GM18907 (cell line): ENCODE results near the gene FAM222B.

Experiments
- ATAC-seq: cut with Tn5 transposase; IDR thresholded peaks from one replicate; pipeline ENCODE4 v1.9.1; 2021; ENCODE audit warnings: mild to moderate bottlenecking, moderate library complexity; ENCODE audit not compliant: unreplicated experiment

The FAM222B gene

GRCh38 chr17:28777178-28777577 is 65.4 kb downstream of the FAM222B start:
- ATAC-seq = no peak

GRCh38 chr17:28774206-28774605 is 68.4 kb downstream of the FAM222B start:
- ATAC-seq = no peak

GRCh38 chr17:28773736-28774135 is 68.9 kb downstream of the FAM222B start:
- ATAC-seq = no peak

GRCh38 chr17:28765038-28765437 is 77.6 kb downstream of the FAM222B start:
- no peak for ATAC-seq

DNA sequence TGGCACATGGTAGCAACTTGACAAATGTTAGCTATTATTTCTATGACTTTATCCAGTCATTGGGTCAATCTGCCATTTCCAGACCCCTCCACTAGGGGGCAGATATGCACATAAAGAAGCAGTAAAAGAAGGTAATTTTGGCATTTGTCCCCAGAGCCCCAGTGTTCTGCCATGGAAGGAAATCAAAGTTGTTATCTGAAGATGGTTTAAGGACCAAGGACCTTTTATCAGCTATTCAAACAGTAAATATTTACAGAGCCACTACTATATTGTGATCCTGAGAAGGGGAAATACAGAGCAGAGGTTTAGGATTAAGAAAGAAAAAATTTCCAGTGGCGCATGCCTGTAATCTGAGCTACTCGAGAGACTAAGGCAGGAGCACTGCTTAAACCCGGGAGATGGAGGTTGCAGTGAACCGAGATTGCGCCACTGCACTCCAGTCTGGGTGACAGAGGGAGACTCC is 78.8 kb downstream of the FAM222B start:
- ATAC-seq = peak; percentile 43

GRCh38 chr17:28763137-28763799 is 79.3 kb downstream of the FAM222B start:
- ATAC-seq = peak; percentile 54

GRCh38 chr17:28760601-28761562 is 81.7 kb downstream of the FAM222B start:
- ATAC-seq = no peak

GRCh38 chr17:28759256-28759865 is 83.2 kb downstream of the FAM222B start:
- no peak for ATAC-seq

DNA sequence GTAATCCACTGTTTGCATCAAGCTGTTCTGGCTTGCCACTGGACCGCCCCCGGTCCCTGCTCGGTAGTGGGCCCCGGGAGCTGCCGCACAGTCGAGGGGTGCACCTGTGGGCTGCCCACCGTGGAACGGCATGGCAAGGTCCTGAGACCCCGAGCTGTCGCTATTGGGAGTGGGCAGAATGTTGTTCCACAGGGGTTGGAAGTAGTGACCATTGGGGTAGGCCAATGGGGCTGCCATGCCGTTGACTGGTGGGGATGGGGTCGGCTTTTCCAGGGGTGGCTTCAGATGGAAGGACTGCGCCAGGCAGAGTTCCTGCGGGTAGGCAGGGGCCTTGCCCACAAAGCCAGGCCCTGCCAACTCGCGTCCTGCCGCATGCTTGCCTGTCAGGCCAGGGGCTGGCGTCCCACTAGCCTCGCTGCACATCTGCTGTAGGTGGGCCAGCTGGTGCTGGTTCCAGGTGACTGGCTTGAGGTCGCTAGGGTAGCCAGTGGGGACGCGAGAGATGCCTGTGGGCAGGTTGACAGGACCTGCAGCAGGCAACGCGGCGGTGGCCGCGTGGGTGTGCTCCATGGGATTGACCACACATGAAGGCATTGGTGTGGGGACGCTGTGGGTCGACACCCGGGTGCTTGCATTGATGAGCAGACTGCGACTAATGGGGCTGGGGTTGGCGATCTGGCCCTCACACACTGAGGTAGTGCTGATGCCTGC is 84.0 kb downstream of the FAM222B start:
- ATAC-seq = no peak

DNA sequence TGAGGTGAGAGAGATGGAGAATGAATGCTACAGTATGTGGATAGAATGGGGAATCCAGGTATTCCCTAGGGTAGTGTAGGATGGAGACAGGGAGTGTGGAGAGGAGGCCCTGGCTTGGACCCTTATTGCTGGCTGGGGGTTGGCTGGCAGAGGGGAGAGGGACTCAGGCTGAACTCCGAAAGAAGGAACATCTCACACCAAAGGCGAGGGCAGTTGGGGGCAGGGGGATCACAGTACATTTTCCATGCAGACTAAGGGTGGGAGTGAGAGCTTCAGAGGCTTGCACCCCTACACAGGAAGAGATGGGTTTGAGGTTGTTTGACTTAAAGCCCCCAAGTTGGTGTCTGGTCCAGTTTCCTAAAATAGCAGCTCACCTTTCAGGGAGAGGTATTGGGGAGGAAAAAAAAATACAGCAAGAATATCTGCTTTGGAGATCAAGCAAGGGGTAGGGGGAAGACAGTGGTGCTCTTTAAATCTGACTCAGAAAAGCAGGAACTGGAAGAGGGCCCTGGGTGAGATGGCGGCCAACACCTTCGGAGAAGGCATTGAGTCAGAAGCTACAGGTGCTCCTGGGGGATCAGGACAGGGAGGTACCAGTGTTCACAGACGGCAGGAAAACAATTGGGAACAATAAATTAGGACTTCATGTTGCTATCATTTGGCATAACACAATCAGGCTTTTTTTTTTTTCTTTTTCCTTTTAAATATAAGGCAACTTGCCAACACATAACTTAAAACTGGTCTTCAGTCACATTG is 86.4 kb downstream of the FAM222B start:
- no peak for ATAC-seq

- no peak for ATAC-seq
Observed at GRCh38 chr17:28755486-28755885, 87.1 kb downstream of the FAM222B start.

DNA sequence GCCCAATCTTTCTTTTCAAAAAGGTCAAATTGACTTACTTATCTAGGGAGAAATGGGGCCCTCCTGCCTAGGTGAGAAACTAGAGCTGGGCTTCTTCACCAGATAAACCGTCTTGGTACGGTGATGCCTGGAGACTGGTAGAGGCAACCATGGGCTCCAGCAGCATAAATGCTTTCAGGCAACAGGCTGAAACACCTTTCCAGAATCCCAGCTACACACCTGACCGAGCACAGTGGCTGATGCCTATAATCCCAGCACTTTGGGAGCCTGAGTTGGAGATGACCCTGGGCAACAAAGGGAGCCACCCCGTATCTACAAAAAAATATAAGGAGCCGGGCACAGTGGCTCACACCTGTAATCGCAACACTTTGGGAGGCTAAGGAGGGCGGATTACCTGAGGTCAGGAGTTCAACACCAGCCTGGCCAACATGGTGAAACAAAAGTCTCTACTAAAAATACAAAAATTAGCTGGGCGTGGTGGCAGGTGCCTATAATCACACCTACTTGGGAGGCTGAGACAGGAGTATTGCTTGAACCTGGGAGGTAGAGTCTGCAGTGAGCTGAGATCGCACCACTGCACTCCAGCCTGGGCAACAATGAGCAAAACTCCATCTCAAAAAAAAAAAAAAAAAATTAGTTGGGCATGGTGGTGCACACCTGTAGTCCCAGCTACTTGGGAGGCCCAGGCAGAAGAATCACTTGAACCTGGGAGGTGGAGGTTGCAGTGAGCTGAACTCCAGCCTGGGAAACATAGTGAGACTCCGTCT is 90.8 kb downstream of the FAM222B start:
- ATAC-seq = no peak

DNA sequence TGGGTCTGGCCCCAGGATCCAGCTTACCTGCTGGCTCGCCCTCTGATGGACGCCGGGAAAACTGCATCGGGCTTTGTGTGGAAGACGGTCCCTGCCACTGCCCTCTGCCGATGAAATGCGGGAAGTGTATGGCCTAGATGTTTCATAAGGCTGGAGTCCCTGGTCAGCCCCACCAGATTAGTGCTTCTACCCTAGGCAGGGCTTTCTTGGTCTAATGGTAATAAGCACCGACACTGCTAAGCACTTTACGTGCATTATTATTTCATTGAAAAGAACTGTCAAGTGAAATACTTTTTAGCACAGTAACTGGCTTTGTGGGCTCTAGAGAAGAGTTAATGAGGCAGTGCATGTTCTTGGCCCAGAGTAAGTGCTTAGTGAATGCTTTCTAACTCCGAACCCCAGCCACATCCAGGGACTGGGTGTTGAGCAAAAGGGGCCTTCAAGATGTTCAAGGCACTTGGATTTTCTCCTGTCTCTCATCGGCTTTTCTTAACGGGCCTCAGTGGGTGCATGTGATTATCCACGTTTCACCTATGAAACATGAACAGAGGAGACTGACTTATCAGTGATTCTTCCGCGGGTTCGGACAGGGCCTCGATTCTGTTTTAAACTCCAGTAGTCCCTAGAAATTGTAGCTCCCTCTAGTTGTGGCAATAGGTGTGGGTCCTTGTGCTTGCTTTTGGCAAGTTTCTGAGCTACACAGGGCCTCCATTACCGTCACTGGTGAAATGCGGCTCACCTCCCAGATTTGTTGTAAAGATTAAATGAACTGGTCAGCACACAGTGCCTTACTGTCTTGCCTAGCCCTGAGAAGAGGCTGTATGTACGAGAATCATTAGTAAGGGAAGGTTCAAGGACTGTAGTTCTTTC is 92.2 kb downstream of the FAM222B start:
- ATAC-seq = peak; percentile 67

GRCh38 chr17:28749516-28750177 is 92.9 kb downstream of the FAM222B start:
- ATAC-seq = no peak

GRCh38 chr17:28748852-28749515 is 93.6 kb downstream of the FAM222B start:
- no peak for ATAC-seq

DNA sequence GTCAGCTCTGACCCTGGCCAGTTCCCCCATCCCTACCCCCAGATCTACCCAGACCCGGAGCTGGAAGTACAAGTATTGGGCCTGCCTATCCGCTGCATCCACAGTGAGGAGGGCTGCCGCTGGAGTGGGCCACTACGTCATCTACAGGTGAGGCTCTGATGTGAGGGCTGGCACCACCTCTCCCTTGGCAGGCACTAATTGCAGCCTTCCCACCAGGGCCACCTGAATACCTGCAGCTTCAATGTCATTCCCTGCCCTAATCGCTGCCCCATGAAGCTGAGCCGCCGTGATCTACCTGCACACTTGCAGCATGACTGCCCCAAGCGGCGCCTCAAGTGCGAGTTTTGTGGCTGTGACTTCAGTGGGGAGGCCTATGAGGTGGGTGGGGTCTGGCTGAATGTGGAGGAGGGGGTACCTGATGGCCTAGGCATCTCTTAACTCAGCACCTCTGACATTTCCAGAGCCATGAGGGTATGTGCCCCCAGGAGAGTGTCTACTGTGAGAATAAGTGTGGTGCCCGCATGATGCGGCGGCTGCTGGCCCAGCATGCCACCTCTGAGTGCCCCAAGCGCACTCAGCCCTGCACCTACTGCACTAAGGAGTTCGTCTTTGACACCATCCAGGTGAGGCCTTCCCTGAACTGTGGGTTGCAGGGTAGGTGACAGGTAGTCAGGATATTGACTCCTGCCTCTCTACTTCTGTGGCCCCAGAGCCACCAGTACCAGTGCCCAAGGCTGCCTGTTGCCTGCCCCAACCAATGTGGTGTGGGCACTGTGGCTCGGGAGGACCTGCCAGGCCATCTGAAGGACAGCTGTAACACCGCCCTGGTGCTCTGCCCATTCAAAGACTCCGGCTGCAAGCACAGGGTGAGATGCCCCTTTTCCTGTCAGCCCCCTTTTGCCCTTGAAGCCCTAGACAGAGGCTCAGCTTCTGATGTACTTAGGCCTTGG is 94.5 kb downstream of the FAM222B start:
- ATAC-seq = no peak
